NCI-H1092 (cell line): ENCODE results near the gene BRD7.

Source experiments
- DNase-seq: peaks from one replicate; lab custom pipeline; 2025; lab: John Stamatoyannopoulos, UW

Gene BRD7

GRCh38 chr16:50271148-50272041 is 97.4 kb downstream of the BRD7 start:
- DNase-seq, result no peak

DNA sequence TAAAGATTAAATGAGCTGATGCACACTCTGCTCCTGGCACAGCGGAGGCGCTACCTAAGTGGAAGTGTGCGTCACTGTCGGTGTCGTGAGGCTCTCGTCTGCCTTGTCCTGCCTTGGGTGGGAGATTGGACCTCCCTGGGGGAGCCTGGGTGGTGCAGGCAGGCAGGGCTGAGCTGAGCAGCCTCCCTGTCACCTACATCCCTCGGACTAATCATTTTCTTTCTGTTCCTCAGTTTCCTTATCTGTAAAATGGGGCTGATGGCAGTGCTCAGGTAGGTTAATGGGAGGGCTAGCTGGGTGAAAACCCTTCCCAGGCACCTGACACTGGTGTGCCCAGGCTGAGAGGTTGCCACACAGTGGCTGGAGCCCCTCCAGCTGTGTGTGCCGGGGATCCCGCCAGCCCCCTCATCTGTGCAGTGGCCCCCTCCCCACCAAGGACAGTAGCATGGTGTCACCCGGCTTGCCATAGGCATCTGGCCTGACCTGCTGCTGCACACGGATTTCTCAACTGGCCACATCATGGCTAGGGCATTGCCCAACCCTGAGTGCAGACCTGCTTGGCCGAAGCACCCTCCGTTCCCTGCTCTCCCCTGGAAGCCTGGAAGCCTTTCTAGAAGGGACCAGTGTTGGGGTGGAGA is 98.2 kb downstream of the BRD7 start:
- no peak for DNase-seq

DNA sequence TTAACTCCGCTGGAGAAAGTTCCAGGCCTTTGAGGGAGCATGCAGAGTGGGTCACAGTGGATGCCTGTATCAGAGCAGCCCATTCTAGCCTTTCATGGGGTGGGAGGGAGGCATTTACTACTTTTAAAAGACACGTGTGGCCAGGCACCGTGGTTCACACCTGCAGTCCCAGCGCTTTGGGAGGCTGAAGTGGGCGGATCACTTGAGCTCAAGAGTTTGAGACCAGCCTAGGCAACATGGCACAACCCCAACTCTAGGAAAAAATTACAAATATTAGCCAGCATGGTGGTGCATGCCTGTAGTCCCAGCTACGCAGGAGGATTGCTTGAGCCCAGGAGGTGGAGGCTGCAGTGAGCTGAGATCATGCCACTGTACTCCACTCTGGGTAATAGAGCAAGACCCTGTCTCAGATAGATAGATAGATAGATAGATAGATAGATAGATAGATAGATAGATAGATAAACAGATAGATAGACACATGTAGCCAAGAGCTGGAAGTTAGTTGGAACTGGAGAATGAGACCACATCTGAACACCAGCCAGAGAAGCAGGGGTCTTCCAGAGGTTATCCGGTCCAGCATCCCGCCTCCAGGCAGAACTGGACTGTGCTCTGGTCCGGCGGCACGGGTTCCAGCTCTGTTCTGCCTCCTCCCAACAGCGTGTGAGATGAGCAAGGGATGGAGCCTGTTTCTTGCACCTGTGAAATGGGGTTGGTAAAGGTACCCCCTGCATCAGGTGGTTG is 98.8 kb downstream of the BRD7 start:
- no peak for DNase-seq

GRCh38 chr16:50269061-50269705 is 99.6 kb downstream of the BRD7 start:
- DNase-seq, result no peak

- DNase-seq, result no peak
Observed at GRCh38 chr16:50268352-50268751, 100.4 kb downstream of the BRD7 start.

GRCh38 chr16:50267651-50268050 is 101.1 kb downstream of the BRD7 start:
- no peak for DNase-seq

GRCh38 chr16:50267151-50267631 is 101.6 kb downstream of the BRD7 start:
- no peak for DNase-seq

DNA sequence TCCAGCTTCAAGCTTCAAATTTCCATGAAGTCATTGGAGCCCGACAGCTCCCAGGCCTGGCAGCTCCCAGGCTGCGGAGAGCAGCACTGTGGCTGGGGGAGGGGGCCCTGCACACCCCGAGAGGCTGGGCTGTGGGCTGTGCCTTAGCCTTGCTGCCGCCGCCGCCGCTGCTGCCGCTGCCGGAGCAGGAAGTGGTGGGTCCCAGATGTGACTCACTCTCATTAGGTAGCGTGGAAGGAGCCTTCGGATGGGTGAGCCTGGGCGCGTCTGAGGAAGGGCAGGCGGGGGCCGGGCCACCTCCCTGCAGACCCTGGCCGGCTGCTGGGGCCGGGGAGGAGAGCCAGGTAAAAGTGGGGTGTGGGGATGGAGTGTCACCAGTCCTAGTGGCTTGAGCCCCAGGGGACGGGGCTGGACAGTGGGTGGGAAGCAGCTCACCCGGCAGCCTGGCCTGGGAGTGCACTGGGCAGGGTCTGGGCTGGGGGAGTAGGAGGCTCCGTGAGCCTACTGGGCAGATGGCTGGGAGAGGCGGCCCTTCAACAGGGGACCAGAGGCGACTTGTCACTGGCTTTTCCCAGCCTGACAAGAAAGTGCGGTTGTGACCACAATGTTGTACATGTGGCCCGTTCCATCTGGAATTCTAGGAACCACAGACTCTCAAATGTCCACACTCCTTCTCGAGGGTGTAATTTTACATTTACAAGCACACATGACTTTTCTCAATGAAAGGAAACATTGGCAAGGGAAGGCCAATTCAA is 102.3 kb downstream of the BRD7 start, which contains the start of gene ADCY7:
Gene ADCY7 (plus strand): TSS at position 215 of the 755 bp plus-strand sequence. CDS start 21,629 bp downstream, outside the sequence.
- no peak for DNase-seq
